ENCODE measurements around the gene REEP1.
"Not testable (repeated sequence)": the region's sequence is repeated elsewhere in the genome, so short reads cannot be mapped to it uniquely, and the experiment has no call there.

Gene REEP1

DNA sequence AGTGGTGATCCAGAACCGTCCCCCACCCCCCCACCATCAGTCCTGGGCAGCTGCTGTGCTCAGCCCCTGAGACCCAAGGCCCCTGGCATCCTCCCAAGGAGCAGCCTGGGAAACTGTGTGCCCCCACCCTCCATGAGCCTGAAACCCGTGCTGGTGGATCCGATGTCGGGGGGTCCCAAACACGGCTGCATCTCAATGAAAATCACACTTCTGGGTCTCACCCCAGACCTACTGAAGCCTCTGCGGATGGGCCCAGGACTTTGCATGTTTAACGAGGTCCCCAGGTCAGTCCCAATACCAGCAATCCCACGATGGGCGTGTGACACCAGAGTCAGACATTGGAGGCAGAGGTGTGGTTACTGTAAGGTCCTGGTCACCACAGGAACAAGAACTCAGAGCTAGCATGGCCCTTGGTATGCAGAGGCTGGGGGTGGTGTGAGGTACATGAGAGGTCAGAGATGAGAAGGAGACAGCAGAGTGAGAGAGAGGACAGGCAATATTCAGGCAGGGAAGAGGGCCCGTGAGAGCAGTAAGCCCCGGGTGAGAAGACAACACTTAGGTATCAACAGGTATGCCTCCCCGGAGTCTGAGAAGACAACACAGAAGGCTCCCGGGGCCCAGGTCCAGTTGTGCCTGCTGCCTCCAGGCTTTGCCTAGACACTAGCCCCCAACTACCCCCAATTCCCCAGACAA is 105.6 kb downstream of the REEP1 start:
- DNase-seq (ENCODE audit: extremely low spot score): no peak
- POLR2A ChIA-PET: no interaction called here
- CTCF ChIA-PET: no interaction called here
- TF ChIP-seq, protein P1, sequence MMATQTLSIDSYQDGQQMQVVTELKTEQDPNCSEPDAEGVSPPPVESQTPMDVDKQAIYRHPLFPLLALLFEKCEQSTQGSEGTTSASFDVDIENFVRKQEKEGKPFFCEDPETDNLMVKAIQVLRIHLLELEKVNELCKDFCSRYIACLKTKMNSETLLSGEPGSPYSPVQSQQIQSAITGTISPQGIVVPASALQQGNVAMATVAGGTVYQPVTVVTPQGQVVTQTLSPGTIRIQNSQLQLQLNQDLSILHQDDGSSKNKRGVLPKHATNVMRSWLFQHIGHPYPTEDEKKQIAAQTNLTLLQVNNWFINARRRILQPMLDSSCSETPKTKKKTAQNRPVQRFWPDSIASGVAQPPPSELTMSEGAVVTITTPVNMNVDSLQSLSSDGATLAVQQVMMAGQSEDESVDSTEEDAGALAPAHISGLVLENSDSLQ (IDR thresholded peaks at IDR 0.05): no peak
- TF ChIP-seq BHLHE40 (IDR thresholded peaks at IDR 0.05; ENCODE audit: borderline replicate concordance): no peak
- no peak for TF ChIP-seq FOXA1 (IDR thresholded peaks at IDR 0.05)
- TF ChIP-seq ARNT (IDR thresholded peaks at IDR 0.05): no peak
- no peak for TF ChIP-seq SUZ12 (IDR thresholded peaks at IDR 0.05)
- TF ChIP-seq CTBP1 (IDR thresholded peaks at IDR 0.05; ENCODE audit: borderline replicate concordance): no peak
- no peak for TF ChIP-seq SP1 (IDR thresholded peaks at IDR 0.05)
- TF ChIP-seq NFRKB (IDR thresholded peaks at IDR 0.05): no peak
- TF ChIP-seq ELF4 (IDR thresholded peaks at IDR 0.05): no peak
- no peak for TF ChIP-seq HDGF (IDR thresholded peaks at IDR 0.05; ENCODE audit: borderline replicate concordance)
- TF ChIP-seq L3MBTL2 (conservative IDR thresholded peaks at IDR 0.05): no peak
- TF ChIP-seq FOXK2 (IDR thresholded peaks at IDR 0.05): no peak
- TF ChIP-seq LEF1 (IDR thresholded peaks at IDR 0.05; ENCODE audit: borderline replicate concordance): no peak
- no peak for TF ChIP-seq ZNF384 (IDR thresholded peaks at IDR 0.05)
- no peak for TF ChIP-seq FOXM1 (IDR thresholded peaks at IDR 0.05; ENCODE audit: borderline replicate concordance)

DNA sequence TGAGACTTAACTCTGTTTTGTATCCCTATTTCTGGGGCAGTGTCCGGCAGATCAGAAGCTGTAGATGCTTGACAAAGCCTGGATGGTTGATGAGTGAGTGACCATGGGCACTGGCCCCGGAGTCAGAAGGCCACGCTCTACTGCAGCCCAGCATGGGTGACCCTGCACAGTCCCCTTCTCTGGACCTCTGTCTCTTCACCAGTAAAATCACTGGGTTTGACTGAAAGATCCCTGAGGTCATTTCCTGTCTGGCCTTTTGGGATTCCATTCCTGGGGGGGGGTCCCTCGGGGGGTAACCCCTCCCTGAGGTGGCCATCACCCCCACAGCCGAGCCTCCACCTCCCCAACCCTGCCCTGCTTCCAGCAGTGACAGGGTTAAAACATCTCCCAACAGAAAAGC is 106.5 kb downstream of the REEP1 start:
- no peak for TF ChIP-seq SP1 (IDR thresholded peaks at IDR 0.05)
- no peak for TF ChIP-seq LEF1 (IDR thresholded peaks at IDR 0.05; ENCODE audit: borderline replicate concordance)
- no peak for TF ChIP-seq ELF4 (IDR thresholded peaks at IDR 0.05)
- no peak for TF ChIP-seq FOXM1 (IDR thresholded peaks at IDR 0.05; ENCODE audit: borderline replicate concordance)
- no peak for TF ChIP-seq HDGF (IDR thresholded peaks at IDR 0.05; ENCODE audit: borderline replicate concordance)
- no peak for TF ChIP-seq ARNT (IDR thresholded peaks at IDR 0.05)
- TF ChIP-seq TARDBP (IDR thresholded peaks at IDR 0.05): no peak
- TF ChIP-seq, protein P1 (IDR thresholded peaks at IDR 0.05): no peak
- TF ChIP-seq SUZ12 (IDR thresholded peaks at IDR 0.05): no peak
- no peak for TF ChIP-seq L3MBTL2 (conservative IDR thresholded peaks at IDR 0.05)
- ChIA-PET CTCF (interaction anchor here (0.7 kb wide), 1 partner anchor 16 kb away, joined by 3 read pairs; no protein-coding TSS in a partner anchor), POLR2A (no interaction called here)
- DNase-seq (ENCODE audit: extremely low spot score): no peak

DNA sequence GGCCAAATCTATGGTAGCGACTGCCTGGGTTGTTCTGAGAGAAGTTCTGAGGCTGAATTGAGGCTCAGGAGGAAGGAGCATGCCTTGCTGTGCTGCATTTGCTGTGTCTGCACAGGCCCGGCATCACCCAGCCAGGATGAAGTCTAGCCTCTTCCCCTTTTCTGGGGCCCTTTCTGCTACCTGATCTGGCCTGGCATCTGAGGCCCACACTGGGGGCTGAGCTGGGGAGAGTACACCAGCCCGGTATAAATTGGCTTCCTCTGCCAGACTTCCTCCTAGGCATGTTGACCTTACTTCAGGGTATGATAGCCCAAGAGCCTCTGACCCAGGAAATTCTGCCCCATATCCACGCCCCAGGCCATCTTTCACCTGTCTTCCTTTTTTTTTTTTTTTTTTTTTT is 108.2 kb downstream of the REEP1 start:
- ChIA-PET POLR2A (no interaction called here), CTCF (interaction anchor here (1.1 kb wide), 1 partner anchor 8 kb away, joined by 3 read pairs; no protein-coding TSS in a partner anchor)
- TF ChIP-seq SUZ12 (IDR thresholded peaks at IDR 0.05) (no peak), BHLHE40 (IDR thresholded peaks at IDR 0.05; ENCODE audit: borderline replicate concordance) (no peak), SP1 (IDR thresholded peaks at IDR 0.05) (no peak), ARNT (IDR thresholded peaks at IDR 0.05) (no peak), CTBP1 (IDR thresholded peaks at IDR 0.05; ENCODE audit: borderline replicate concordance) (no peak), LEF1 (IDR thresholded peaks at IDR 0.05; ENCODE audit: borderline replicate concordance) (no peak), ELF4 (IDR thresholded peaks at IDR 0.05) (no peak), ZNF384 (IDR thresholded peaks at IDR 0.05) (no peak), HDGF (IDR thresholded peaks at IDR 0.05; ENCODE audit: borderline replicate concordance) (no peak), FOXA1 (IDR thresholded peaks at IDR 0.05) (no peak), NFRKB (IDR thresholded peaks at IDR 0.05) (no peak), FOXK2 (IDR thresholded peaks at IDR 0.05) (no peak), FOXM1 (IDR thresholded peaks at IDR 0.05; ENCODE audit: borderline replicate concordance) (no peak)
- TF ChIP-seq, protein P1 (IDR thresholded peaks at IDR 0.05): no peak
- no peak for DNase-seq (ENCODE audit: extremely low spot score)

DNA sequence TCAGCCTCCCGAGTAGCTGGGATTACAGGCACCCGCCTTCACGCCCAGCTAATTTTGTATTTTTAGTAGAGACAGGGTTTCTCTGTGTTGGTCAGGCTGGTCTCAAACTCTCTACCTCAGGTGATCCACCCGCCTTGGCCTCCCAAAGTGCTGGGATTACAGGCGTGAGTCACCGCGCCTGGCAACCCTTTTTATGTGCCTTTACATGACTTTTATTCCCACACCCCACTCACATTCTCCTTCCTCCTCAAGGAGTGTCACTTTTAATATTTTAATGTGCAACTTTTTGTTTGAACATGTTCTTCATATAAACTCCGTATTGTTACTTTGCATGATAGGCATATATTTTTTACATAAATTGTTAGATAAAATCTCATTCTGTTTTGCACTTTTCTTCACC is 108.9 kb downstream of the REEP1 start:
- CTCF ChIA-PET; DNase-seq (ENCODE audit: extremely low spot score); POLR2A ChIA-PET: not testable (repeated sequence)

DNA sequence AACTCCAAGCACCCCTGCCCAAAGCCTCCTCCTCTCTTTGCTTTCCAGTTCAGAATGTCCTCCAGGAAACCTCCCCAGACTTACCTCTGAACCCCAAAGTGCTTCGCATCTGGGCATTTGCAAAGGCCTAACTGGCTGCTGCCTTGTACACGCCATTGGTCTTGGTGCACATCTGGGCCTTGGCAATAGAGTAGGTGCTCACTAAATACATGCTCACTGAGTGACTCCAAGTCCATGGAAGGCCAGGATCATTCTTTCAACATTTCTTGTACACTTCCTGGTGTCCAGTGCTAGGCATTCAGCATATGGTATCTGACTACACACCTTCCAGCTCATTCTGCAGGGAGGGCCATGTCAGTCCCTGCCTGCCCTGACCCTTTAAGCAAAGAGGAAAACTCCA is 109.7 kb downstream of the REEP1 start:
- ChIA-PET POLR2A (no interaction called here), CTCF (no interaction called here)
- no peak for DNase-seq (ENCODE audit: extremely low spot score)
- TF ChIP-seq FOXM1 (IDR thresholded peaks at IDR 0.05; ENCODE audit: borderline replicate concordance) (no peak), LEF1 (IDR thresholded peaks at IDR 0.05; ENCODE audit: borderline replicate concordance) (no peak), FOXA1 (IDR thresholded peaks at IDR 0.05) (no peak), ZNF384 (IDR thresholded peaks at IDR 0.05) (no peak), ELF4 (IDR thresholded peaks at IDR 0.05) (no peak), FOXK2 (IDR thresholded peaks at IDR 0.05) (no peak), CTBP1 (IDR thresholded peaks at IDR 0.05; ENCODE audit: borderline replicate concordance) (no peak), NFRKB (IDR thresholded peaks at IDR 0.05) (no peak), TARDBP (IDR thresholded peaks at IDR 0.05) (no peak), SUZ12 (IDR thresholded peaks at IDR 0.05) (no peak), L3MBTL2 (conservative IDR thresholded peaks at IDR 0.05) (no peak), ARNT (IDR thresholded peaks at IDR 0.05) (no peak), SP1 (IDR thresholded peaks at IDR 0.05) (no peak)
- TF ChIP-seq, protein P1 (IDR thresholded peaks at IDR 0.05): no peak

Measured in HEK293T (cell line).